ENCODE measurements around the gene PYGB.

- TF ChIP-seq TCF12 (IDR thresholded peaks at IDR 0.05; ENCODE audit: low read depth), result 0 out of 2 replicates have a peak, but pooled peaks have one; percentile 20
- peak; percentile 54; the same call in 1 of the 2 replicates for TF ChIP-seq YY1 (IDR thresholded peaks at IDR 0.05; ENCODE audit: low read depth)
Measured at GRCh38 chr20:25247956-25248785, at the start of gene PYGB.

Measured in Ishikawa (cell line).